LHCN-M2 (cell line): Measurements from ENCODE around the gene CD70. TPM values are rescaled to one million over a fixed set of nuclear protein-coding genes. Genes with fewer than 3 reads are reported as not detected.
"Not testable (repeated sequence)": the region's sequence is repeated elsewhere in the genome, so short reads cannot be mapped to it uniquely, and the experiment has no call there.

Source experiments
- DNase-seq: peaks from one replicate; pipeline ENCODE4 v3.0.0-alpha.2; 2012; ENCODE audit warnings: low read depth
- polyA plus RNA-seq: library from polyadenylated mRNA; unstranded; fragments of >200 nt; gene quantifications from one replicate; pipeline ENCODE4 v1.2.1, GENCODE V29; 2012; ENCODE audit warnings: missing spikeins
- total RNA-seq: library from RNA; depleted of rRNA; stranded (reverse); fragments of >200 nt; gene quantifications from 2 replicates; pipeline ENCODE4 v1.2.3, GENCODE V29; 2014; rRNA removed

The CD70 gene
- 3.3 and 6.5 TPM in 2 replicates for total RNA-seq
- 1.3 TPM for polyA plus RNA-seq

DNA sequence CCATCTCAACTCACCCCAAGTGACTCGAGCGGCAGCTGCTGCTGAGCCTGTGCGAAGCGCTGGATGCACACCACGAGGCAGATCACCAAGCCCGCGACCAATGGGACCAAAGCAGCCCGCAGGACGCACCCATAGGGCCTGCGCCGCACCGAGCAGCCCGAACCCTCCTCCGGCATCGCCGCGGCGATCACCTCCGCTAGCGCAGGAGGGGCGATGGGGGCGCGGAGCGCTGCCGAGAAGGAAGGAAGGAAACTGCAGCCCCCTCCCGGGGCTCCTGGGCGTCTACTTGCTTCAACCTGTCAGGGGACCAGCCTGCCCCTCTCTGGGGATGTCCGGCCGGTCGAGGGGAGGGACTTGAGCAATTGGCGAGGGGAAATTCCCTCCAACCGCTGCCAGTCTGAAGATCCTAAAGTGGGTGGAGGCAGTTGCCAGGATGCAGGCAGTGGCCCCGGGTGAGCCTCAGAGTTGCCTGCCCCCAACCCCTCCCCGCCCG lies at the start of gene CD70:
CD70 (minus strand) TSS at position 324 of the 493 bp plus-strand sequence; CDS start at position 176, 148 bp downstream.
- peak; percentile 51 for DNase-seq

DNA sequence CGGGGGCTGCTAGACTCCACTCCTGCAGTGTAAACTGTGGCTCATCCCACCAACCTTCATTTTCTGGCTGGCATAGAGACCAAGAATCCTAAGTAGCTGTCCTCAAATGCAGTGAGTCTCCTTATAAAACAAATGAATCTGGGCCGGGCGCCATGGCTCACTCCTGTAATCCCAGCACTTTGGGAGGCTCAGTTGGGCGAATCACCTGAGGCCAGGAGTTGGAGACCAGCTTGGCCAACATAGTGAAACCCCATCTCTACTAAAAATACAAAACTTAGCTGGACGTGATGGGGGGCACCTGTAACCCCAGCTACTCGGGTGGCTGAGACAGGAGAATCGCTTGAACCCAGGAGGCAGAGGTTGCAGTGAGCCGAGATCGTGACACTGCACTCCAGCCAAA lies 49.4 kb upstream of the CD70 start:
- DNase-seq: not testable (repeated sequence)

- DNase-seq: peak; percentile 12
These were observed 48.5 kb upstream of the CD70 start for GRCh38 chr19:6639439-6639838.

DNA sequence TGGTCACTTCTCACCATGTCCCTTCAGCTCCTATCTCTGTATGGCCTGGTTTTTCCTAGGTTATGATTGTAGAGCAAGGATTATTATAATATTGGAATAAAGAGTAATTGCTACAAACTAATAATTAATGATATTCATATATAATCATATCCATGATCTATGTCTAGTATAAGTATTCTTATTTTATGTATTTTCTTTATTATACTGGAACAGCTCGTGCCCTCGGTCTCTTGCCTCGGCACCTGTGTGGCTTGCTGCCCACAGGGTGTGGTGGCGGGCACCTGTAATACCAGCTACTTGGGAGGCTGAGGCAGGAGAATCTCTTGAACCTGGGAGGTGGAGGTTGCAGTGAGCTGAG lies 42.5 kb upstream of the CD70 start:
- not testable (repeated sequence) for DNase-seq

DNA sequence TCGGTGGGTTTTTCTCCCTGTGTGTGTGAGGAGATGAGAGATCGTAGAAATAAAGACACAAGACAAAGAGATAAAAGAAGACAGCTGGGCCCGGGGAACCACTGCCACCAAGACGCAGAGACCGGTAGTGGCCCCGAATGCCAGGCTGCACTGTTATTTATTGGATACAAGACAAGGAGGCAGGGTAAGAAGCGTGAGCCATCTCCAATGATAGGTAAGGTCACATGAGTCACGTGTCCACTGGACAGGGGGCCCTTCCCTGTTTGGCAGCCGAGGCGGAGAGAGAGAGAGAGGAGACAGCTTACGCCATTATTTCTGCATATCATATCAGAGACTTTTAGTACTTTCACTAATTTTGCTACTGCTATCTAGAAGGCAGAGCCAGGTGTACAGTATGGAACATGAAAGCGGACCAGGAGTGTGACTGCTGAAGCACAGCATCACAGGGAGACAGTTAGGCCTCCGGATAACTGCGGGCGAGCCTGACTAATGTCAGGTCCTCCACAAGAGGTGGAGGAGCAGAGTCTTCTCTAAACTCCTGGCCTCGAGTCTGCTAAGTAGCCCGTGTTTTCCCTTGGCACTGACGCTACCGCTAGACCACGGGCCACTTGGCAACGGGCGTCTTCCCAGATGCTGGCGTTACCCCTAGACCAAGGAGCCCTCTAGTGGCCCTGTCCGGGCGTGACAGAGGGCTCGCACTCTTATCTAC lies 42.0 kb upstream of the CD70 start:
- DNase-seq: peak; percentile 54

- peak; percentile 63 for DNase-seq
These were observed 41.2 kb upstream of the CD70 start for GRCh38 chr19:6632002-6632621.

DNA sequence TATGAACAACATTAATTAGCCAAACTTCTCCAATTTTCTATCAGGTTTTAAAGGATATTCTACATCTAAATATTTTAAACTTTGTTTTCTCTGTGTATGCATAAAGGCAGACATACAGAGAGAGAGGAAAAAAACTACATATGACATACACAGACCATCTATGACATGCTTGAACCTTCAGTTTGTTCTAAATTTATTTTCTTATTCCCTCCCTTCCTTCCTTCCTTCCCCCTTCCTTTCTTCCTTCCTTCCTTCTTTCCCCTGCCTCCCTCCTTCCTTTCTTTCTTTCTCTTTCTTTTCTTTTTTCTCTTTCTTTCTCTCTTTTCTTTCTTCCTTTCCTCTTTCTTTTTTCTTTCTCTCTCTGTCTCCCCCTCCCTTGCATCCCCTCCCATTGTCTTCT lies 35.8 kb upstream of the CD70 start:
- DNase-seq: no peak

- DNase-seq: no peak
These were observed 26.4 kb upstream of the CD70 start for GRCh38 chr19:6617374-6617773.

DNA sequence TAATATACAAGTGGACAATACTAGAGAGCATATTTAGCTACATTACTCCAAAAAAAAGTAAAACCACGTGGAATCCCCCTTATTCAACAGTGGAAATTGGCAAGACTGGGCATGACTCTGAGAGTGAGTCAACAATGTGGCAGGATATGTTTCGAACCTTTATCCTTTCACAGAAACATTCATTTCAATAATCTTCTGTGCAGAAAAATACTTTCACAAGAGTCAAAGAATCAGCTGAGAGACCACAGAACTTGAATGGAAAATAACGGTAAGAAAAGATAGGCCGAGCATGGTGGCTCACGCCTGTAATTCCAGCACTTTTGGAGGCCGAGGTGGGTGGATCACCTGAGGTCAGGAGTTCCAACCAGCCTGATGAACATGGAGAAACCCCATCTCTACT lies 25.1 kb upstream of the CD70 start:
- DNase-seq: peak; percentile 51

GRCh38 chr19:6613711-6614110 lies 22.8 kb upstream of the CD70 start:
- DNase-seq: no peak

DNA sequence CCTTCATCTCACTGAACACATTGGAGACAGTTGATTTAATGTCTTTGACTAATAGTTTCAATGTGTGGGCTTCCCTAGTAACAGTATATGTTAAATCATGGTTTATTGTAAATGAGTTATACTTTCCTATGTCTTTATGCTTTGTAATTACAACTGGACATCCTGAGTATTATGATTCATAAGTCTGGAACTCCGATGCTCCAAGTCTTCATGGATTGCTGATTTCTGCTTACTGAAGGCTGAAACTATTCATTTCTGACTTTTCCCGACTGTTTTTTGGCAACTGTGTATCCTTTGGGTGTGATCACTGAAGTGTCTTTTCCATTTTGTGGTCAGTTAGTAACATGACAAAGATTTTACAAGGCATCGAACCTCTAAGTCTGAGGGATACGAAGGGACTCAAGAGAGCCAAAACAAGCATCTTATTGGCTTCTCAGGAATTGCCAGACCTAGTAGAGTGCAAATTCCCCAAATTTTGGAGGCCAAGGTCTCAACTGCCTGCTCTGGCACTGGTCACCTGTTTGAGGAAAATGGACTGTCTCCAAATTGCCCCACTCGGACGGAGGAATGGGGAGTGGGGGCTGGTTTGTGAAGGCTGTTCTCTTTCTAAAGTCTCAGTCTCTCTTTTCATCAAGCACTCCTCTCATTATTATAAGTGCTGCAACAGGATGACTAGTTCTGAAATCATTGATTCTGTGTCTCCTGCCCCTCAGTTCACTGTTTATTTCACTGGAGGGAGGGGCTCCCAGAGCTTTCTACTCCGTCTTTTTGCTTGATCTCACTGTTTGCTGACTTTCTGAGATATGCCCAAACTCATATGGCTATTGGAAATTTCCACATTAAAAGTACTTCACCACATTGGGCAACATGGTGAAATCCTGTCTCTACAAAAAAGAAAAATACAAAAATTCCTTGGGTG lies 20.2 kb upstream of the CD70 start:
- DNase-seq: peak; percentile 88

DNA sequence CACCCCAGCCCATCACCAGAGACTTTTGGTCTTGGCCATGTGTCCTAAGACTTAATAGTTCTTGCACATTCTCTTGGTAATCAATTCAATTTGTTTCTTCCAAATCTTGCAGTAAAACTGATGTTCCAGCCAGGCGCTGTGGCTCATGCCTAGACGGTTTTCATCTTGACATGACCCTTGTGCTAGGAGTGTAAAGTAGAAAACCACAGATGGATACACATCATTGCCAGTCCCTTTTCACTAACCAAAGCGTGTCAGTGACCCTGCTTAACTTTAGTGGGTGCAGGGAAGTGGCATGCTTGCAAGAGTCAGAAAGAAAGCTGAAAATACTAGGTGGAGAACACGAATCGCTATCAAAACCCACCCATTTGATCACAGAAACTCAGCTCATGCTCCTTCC lies 18.0 kb upstream of the CD70 start:
- no peak for DNase-seq

GRCh38 chr19:6608146-6608545 lies 17.2 kb upstream of the CD70 start:
- not testable (repeated sequence) for DNase-seq

GRCh38 chr19:6606276-6607070 lies 15.5 kb upstream of the CD70 start:
- DNase-seq: not testable (repeated sequence)

GRCh38 chr19:6604906-6605305 lies 14.0 kb upstream of the CD70 start:
- no peak for DNase-seq

DNA sequence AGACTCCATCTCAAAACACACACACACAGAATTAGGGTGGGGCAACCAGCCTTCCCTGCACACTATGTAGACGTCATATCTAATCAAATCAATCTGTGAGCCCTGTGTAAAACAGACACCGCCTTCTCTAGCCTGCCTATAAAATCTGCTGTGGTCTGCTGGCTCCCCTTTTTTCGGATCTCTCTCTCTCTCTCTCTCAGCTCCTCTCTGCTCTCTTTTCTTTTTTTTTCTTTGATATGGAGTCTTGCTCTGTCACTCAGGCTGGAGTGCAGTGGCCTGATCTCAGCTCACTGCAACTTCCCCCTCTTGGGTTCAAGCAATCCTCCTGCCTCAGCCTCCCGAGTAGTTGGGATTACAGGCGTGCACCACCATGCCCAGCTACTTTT lies 11.8 kb upstream of the CD70 start:
- no peak for DNase-seq

DNA sequence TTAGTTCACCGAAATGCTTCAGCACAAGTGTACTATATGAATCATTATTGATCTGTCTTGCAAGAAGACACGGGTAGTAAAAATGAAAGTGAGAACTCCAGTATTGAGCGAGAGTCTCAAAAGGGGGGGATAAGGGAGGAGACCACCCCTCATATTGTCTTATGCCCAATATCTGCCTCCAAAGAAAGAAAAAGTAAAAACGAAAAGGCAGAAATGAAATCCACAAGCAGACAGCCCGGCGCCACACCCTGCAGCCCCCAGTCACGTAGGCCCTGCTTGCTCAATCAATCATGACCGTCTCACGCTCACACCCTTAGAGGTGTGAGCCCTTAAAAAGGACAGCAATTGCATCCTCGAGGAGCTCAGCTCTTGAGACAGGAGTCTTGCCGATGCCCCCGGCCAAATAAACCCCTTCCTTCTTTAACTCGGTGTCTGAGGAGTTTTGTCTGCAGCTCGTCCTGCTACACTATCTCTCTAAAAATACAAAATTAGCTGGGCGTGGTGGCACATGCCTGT lies 10.6 kb upstream of the CD70 start:
- not testable (repeated sequence) for DNase-seq

GRCh38 chr19:6600951-6601536 lies 10.1 kb upstream of the CD70 start:
- DNase-seq: not testable (repeated sequence)

GRCh38 chr19:6599866-6600454 lies 9.0 kb upstream of the CD70 start:
- DNase-seq: no peak

- DNase-seq: not testable (repeated sequence)
These were observed 7.4 kb upstream of the CD70 start for GRCh38 chr19:6598254-6598892.
